Measurements from ENCODE around the gene ATXN7. TPM values are rescaled to one million over a fixed set of nuclear protein-coding genes. Genes with fewer than 3 reads are reported as not detected.

The ATXN7 gene
- total RNA-seq, 1 experiment from 2014 or later = 7.4 TPM

GRCh38 chr3:63963496-63963895 is 99.8 kb downstream of the ATXN7 start:
- DNase-seq (ENCODE audit: low spot score) = no peak

GRCh38 chr3:63964681-63965485 is 101.2 kb downstream of the ATXN7 start:
- no peak for DNase-seq (ENCODE audit: low spot score)

GRCh38 chr3:63966007-63966406 is 102.3 kb downstream of the ATXN7 start:
- DNase-seq (ENCODE audit: low spot score) = no peak

GRCh38 chr3:63966871-63967270 is 103.2 kb downstream of the ATXN7 start:
- DNase-seq (ENCODE audit: low spot score) = no peak

- DNase-seq (ENCODE audit: low spot score) = no peak
Measured at GRCh38 chr3:63967675-63968611, 104.3 kb downstream of the ATXN7 start.

GRCh38 chr3:63968612-63969350 is 105.1 kb downstream of the ATXN7 start:
- DNase-seq (ENCODE audit: low spot score) = no peak

- DNase-seq (ENCODE audit: low spot score) = no peak
Measured at GRCh38 chr3:63969876-63970275, 106.2 kb downstream of the ATXN7 start.

GRCh38 chr3:63970631-63971475 is 107.2 kb downstream of the ATXN7 start:
- no peak for DNase-seq (ENCODE audit: low spot score)

- DNase-seq (ENCODE audit: low spot score) = no peak
Measured at GRCh38 chr3:63972196-63972595, 108.5 kb downstream of the ATXN7 start.

GRCh38 chr3:63972987-63973386 is 109.3 kb downstream of the ATXN7 start:
- DNase-seq (ENCODE audit: low spot score) = no peak

GRCh38 chr3:63973406-63973805 is 109.7 kb downstream of the ATXN7 start:
- DNase-seq (ENCODE audit: low spot score) = no peak

- DNase-seq (ENCODE audit: low spot score) = no peak
Measured at GRCh38 chr3:63974451-63974850, 110.8 kb downstream of the ATXN7 start.

- no peak for DNase-seq (ENCODE audit: low spot score)
Measured at GRCh38 chr3:63975723-63976122, 112.1 kb downstream of the ATXN7 start.

GRCh38 chr3:63976161-63976871 is 112.6 kb downstream of the ATXN7 start:
- peak; percentile 51 for DNase-seq (ENCODE audit: low spot score)

GRCh38 chr3:63976872-63977200 is 113.2 kb downstream of the ATXN7 start:
- DNase-seq (ENCODE audit: low spot score) = no peak

GRCh38 chr3:63977893-63978292 is 114.2 kb downstream of the ATXN7 start:
- no peak for DNase-seq (ENCODE audit: low spot score)

GRCh38 chr3:63979093-63979885 is 115.6 kb downstream of the ATXN7 start:
- DNase-seq (ENCODE audit: low spot score) = peak; percentile 28

GRCh38 chr3:63980019-63980418 is 116.4 kb downstream of the ATXN7 start:
- DNase-seq (ENCODE audit: low spot score) = no peak

GRCh38 chr3:63980830-63981498 is 117.3 kb downstream of the ATXN7 start:
- DNase-seq (ENCODE audit: low spot score) = no peak
